Stimulated activated memory B cell treated with anti-CD40 and anti-IgM and Interleukin-4, amounts not matched to agents 10 μg/mL and 1 μg/mL and 100 μg/mL, for 72 hours (primary cell): Measurements from ENCODE around the gene FHOD3.
"Not testable (repeated sequence)": the region's sequence is repeated elsewhere in the genome, so short reads cannot be mapped to it uniquely, and the experiment has no call there.

Experiments
- ATAC-seq: fragments of 150-1000 bp; cut with Tn5 transposase; 2 replicates; pipeline ENCODE4 v1.10.0; 2021
- H3K27ac Mint-ChIP-seq: one replicate; pipeline ENCODE4 v1.8.0; 2022; ENCODE audit warnings: mild to moderate bottlenecking, mixed read lengths
- H3K27me3 Mint-ChIP-seq: one replicate; pipeline ENCODE4 v1.8.0; 2022; ENCODE audit warnings: mixed read lengths
- H3K36me3 Mint-ChIP-seq: one replicate; pipeline ENCODE4 v1.8.0; 2022; ENCODE audit warnings: mixed read lengths
- H3K4me1 Mint-ChIP-seq: one replicate; pipeline ENCODE4 v1.8.0; 2022; ENCODE audit warnings: mixed read lengths
- H3K4me3 Mint-ChIP-seq: one replicate; pipeline ENCODE4 v1.8.0; 2022; ENCODE audit warnings: mild to moderate bottlenecking, moderate library complexity, mixed read lengths
- H3K9me3 Mint-ChIP-seq: one replicate; pipeline ENCODE4 v1.8.0; 2022; ENCODE audit warnings: mixed read lengths

Gene FHOD3

GRCh38 chr18:36532815-36533214 lies 235.3 kb downstream of the FHOD3 start:
- no peaks in the 10 kb centered on the region for H3K4me1 Mint-ChIP-seq
- no peaks in the 10 kb centered on the region for H3K9me3 Mint-ChIP-seq
- no peaks in the 10 kb centered on the region for H3K36me3 Mint-ChIP-seq
- H3K4me3 Mint-ChIP-seq: no peak overlapping the region
- no peak for ATAC-seq
- no peak overlapping the region for H3K27ac Mint-ChIP-seq
- H3K27me3 Mint-ChIP-seq: peaks cover 20% of the 10 kb centered on the region

GRCh38 chr18:36533446-36534153 lies 236.1 kb downstream of the FHOD3 start:
- no peak for ATAC-seq
- Mint-ChIP-seq H3K9me3 (peaks cover 2% of the 10 kb centered on the region), H3K27me3 (peaks cover 27% of the 10 kb centered on the region), H3K36me3 (no peaks in the 10 kb centered on the region), H3K4me3 (no peak overlapping the region), H3K27ac (no peak overlapping the region), H3K4me1 (no peaks in the 10 kb centered on the region)

- H3K9me3 Mint-ChIP-seq: peaks cover 3% of the 10 kb centered on the region
- H3K4me1 Mint-ChIP-seq: no peaks in the 10 kb centered on the region
- no peak overlapping the region for H3K27ac Mint-ChIP-seq
- H3K36me3 Mint-ChIP-seq: no peaks in the 10 kb centered on the region
- no peak overlapping the region for H3K4me3 Mint-ChIP-seq
- peak; percentile 42 for ATAC-seq
- H3K27me3 Mint-ChIP-seq: peaks cover 28% of the 10 kb centered on the region
These were observed 236.7 kb downstream of the FHOD3 start for GRCh38 chr18:36534154-36534688.

GRCh38 chr18:36535202-36535935 lies 237.9 kb downstream of the FHOD3 start:
- Mint-ChIP-seq H3K27ac (no peak overlapping the region), H3K9me3 (peaks cover 3% of the 10 kb centered on the region), H3K36me3 (no peaks in the 10 kb centered on the region), H3K4me3 (no peak overlapping the region), H3K27me3 (peaks cover 28% of the 10 kb centered on the region), H3K4me1 (no peaks in the 10 kb centered on the region)
- ATAC-seq: no peak

GRCh38 chr18:36536426-36536825 lies 238.9 kb downstream of the FHOD3 start:
- Mint-ChIP-seq H3K27ac (no peak overlapping the region), H3K4me1 (no peaks in the 10 kb centered on the region), H3K4me3 (no peak overlapping the region), H3K27me3 (peaks cover 25% of the 10 kb centered on the region), H3K36me3 (no peaks in the 10 kb centered on the region), H3K9me3 (peaks cover 3% of the 10 kb centered on the region)
- no peak for ATAC-seq

- H3K9me3 Mint-ChIP-seq: peaks cover 3% of the 10 kb centered on the region
- no peaks in the 10 kb centered on the region for H3K36me3 Mint-ChIP-seq
- ATAC-seq: no peak
- no peak overlapping the region for H3K27ac Mint-ChIP-seq
- H3K27me3 Mint-ChIP-seq: peaks cover 17% of the 10 kb centered on the region
- no peaks in the 10 kb centered on the region for H3K4me1 Mint-ChIP-seq
- H3K4me3 Mint-ChIP-seq: no peak overlapping the region
These were observed 239.8 kb downstream of the FHOD3 start for GRCh38 chr18:36537289-36537688.

- H3K9me3 Mint-ChIP-seq: peaks cover 3% of the 10 kb centered on the region
- no peak for ATAC-seq
- no peak overlapping the region for H3K27ac Mint-ChIP-seq
- no peak overlapping the region for H3K4me3 Mint-ChIP-seq
- no peaks in the 10 kb centered on the region for H3K36me3 Mint-ChIP-seq
- H3K4me1 Mint-ChIP-seq: no peaks in the 10 kb centered on the region
- H3K27me3 Mint-ChIP-seq: peaks cover 13% of the 10 kb centered on the region
These were observed 242.2 kb downstream of the FHOD3 start for GRCh38 chr18:36539674-36540231.

- Mint-ChIP-seq H3K36me3 (no peaks in the 10 kb centered on the region), H3K4me1 (no peaks in the 10 kb centered on the region), H3K4me3 (no peak overlapping the region), H3K9me3 (peaks cover 3% of the 10 kb centered on the region), H3K27me3 (peaks cover 6% of the 10 kb centered on the region), H3K27ac (no peak overlapping the region)
- no peak for ATAC-seq
These were observed 245.5 kb downstream of the FHOD3 start for GRCh38 chr18:36543030-36543429.

GRCh38 chr18:36543991-36544725 lies 246.6 kb downstream of the FHOD3 start:
- no peaks in the 10 kb centered on the region for H3K4me1 Mint-ChIP-seq

GRCh38 chr18:36545821-36546427 lies 248.4 kb downstream of the FHOD3 start:
- ATAC-seq: no peak
- Mint-ChIP-seq H3K36me3 (no peaks in the 10 kb centered on the region), H3K27me3 (no peaks in the 10 kb centered on the region), H3K9me3 (peaks cover 4% of the 10 kb centered on the region), H3K4me1 (no peaks in the 10 kb centered on the region), H3K4me3 (no peak overlapping the region), H3K27ac (no peak overlapping the region)

More at GRCh38 chr18:36543991-36544725, 246.6 kb downstream of the FHOD3 start:
- Mint-ChIP-seq H3K27ac (no peak overlapping the region), H3K27me3 (no peaks in the 10 kb centered on the region), H3K36me3 (no peaks in the 10 kb centered on the region), H3K4me3 (no peak overlapping the region), H3K9me3 (peaks cover 4% of the 10 kb centered on the region)
- peak; percentile 42 for ATAC-seq

- Mint-ChIP-seq H3K4me3 (no peak overlapping the region), H3K9me3 (peaks cover 4% of the 10 kb centered on the region), H3K27ac (no peak overlapping the region), H3K36me3 (no peaks in the 10 kb centered on the region), H3K4me1 (no peaks in the 10 kb centered on the region), H3K27me3 (no peaks in the 10 kb centered on the region)
- ATAC-seq: peak; percentile 35
These were observed 249.4 kb downstream of the FHOD3 start for GRCh38 chr18:36546876-36547275.

GRCh38 chr18:36547544-36547943 lies 250.0 kb downstream of the FHOD3 start:
- Mint-ChIP-seq H3K4me3 (no peak overlapping the region), H3K27me3 (no peaks in the 10 kb centered on the region), H3K4me1 (no peaks in the 10 kb centered on the region), H3K36me3 (no peaks in the 10 kb centered on the region), H3K9me3 (peaks cover 4% of the 10 kb centered on the region), H3K27ac (no peak overlapping the region)
- no peak for ATAC-seq

- H3K27me3 Mint-ChIP-seq, H3K36me3 Mint-ChIP-seq, H3K4me1 Mint-ChIP-seq, ATAC-seq, H3K9me3 Mint-ChIP-seq, H3K27ac Mint-ChIP-seq, H3K4me3 Mint-ChIP-seq: not testable (repeated sequence)
These were observed 253.8 kb downstream of the FHOD3 start for GRCh38 chr18:36551274-36551673.

- Mint-ChIP-seq H3K4me3 (no peak overlapping the region), H3K4me1 (no peaks in the 10 kb centered on the region), H3K36me3 (no peaks in the 10 kb centered on the region), H3K27me3 (peaks cover 29% of the 10 kb centered on the region), H3K27ac (no peak overlapping the region), H3K9me3 (no peaks in the 10 kb centered on the region)
- ATAC-seq: no peak
These were observed 260.7 kb downstream of the FHOD3 start for GRCh38 chr18:36558234-36558633.
